Skin of body (tissue), 2 donors: ENCODE results near the gene ZBTB40. TPM values are rescaled to one million over a fixed set of nuclear protein-coding genes. Genes with fewer than 3 reads are reported as not detected.
A peak's percentile ranks its signal among the peaks of the same experiment; 100 is the strongest.

Source experiments
- DNase-seq: peaks from one replicate; lab custom pipeline; 2025; lab: John Stamatoyannopoulos, UW
- total RNA-seq: library from RNA; depleted of rRNA; stranded (reverse); fragments of >200 nt; gene quantifications from one replicate; pipeline ENCODE4 v1.2.3, GENCODE V29; 2014

The ZBTB40 gene
- total RNA-seq, 1 donor from 2014 or later = 11.2 TPM

GRCh38 chr1:22506130-22506692 lies 54.6 kb downstream of the ZBTB40 start:
- no peak for DNase-seq

- DNase-seq = no peak
These were observed 55.9 kb downstream of the ZBTB40 start for GRCh38 chr1:22507587-22507986.

- no peak for DNase-seq
These were observed 56.7 kb downstream of the ZBTB40 start for GRCh38 chr1:22508329-22508728.

- no peak for DNase-seq
These were observed 57.3 kb downstream of the ZBTB40 start for GRCh38 chr1:22508991-22509390.

- DNase-seq = no peak
These were observed 58.2 kb downstream of the ZBTB40 start for GRCh38 chr1:22509815-22510214.

GRCh38 chr1:22512873-22513272 lies 61.2 kb downstream of the ZBTB40 start:
- DNase-seq = no peak

- no peak for DNase-seq
These were observed 65.4 kb downstream of the ZBTB40 start for GRCh38 chr1:22516906-22517571.

- DNase-seq = no peak
These were observed 66.3 kb downstream of the ZBTB40 start for GRCh38 chr1:22517956-22518355.

GRCh38 chr1:22518379-22518778 lies 66.7 kb downstream of the ZBTB40 start:
- no peak for DNase-seq

GRCh38 chr1:22520871-22521270 lies 69.2 kb downstream of the ZBTB40 start:
- no peak for DNase-seq

- DNase-seq = no peak
These were observed 70.0 kb downstream of the ZBTB40 start for GRCh38 chr1:22521692-22522091.

- DNase-seq = no peak
These were observed 70.6 kb downstream of the ZBTB40 start for GRCh38 chr1:22522221-22522743.

- no peak for DNase-seq
These were observed 72.8 kb downstream of the ZBTB40 start for GRCh38 chr1:22524481-22524880.

- no peak for DNase-seq
These were observed 73.6 kb downstream of the ZBTB40 start for GRCh38 chr1:22525211-22525610.

GRCh38 chr1:22525646-22526045 lies 74.0 kb downstream of the ZBTB40 start:
- DNase-seq = no peak

- no peak for DNase-seq
These were observed 74.4 kb downstream of the ZBTB40 start for GRCh38 chr1:22526098-22526497.

GRCh38 chr1:22526677-22527076 lies 75.0 kb downstream of the ZBTB40 start:
- no peak for DNase-seq

GRCh38 chr1:22527122-22527521 lies 75.5 kb downstream of the ZBTB40 start:
- no peak for DNase-seq

GRCh38 chr1:22527555-22528296 lies 76.1 kb downstream of the ZBTB40 start:
- DNase-seq = no peak

- DNase-seq = no peak
These were observed 76.8 kb downstream of the ZBTB40 start for GRCh38 chr1:22528451-22528850.

- peak; percentile 83 for DNase-seq
These were observed 78.4 kb downstream of the ZBTB40 start for GRCh38 chr1:22529901-22530621.

- DNase-seq = no peak
These were observed 79.1 kb downstream of the ZBTB40 start for GRCh38 chr1:22530715-22531114.
